Ovary (tissue), 3 donors: ENCODE measurements around the gene FBXO34.

Experiments
- CTCF ChIP-seq, 3 donors: fragments of 450-650 bp in 2 of 3; fragments of 200-600 bp in 1 of 3; IDR thresholded peaks; one replicate each; pipeline versions ENCODE4 v1.5.1 to v1.8.0; 2016 to 2022; ENCODE audit warnings: antibody characterized with exemption in 3 of 3, mild to moderate bottlenecking in 1 of 3
- EP300 ChIP-seq: sonication (generic); formaldehyde crosslinking; IDR thresholded peaks from one replicate; pipeline ENCODE4 v1.6.1; 2017; ENCODE audit warnings: antibody characterized with exemption
- POLR2A ChIP-seq: fragments of 450-650 bp; IDR thresholded peaks from one replicate; pipeline ENCODE4 v1.6.1; 2017; ENCODE audit warnings: antibody characterized with exemption, mild to moderate bottlenecking, moderate library complexity
- donor health status: DM: no; HTN: no; CAD: no.

GRCh38 chr14:55352201-55352600 is 81.0 kb downstream of the FBXO34 start:
- TF ChIP-seq CTCF (IDR thresholded peaks at IDR 0.05) = no peak
- no peak for TF ChIP-seq EP300
- TF ChIP-seq POLR2A = no peak
